T1000 (cell line): ENCODE measurements around the gene RGL3.
"Not testable (repeated sequence)": the region's sequence is repeated elsewhere in the genome, so short reads cannot be mapped to it uniquely, and the experiment has no call there.

Experiments used
- DNase-seq: peaks from one replicate; lab custom pipeline; 2025; ENCODE audit warnings: mixed read lengths; lab: John Stamatoyannopoulos, UW

The RGL3 gene

DNA sequence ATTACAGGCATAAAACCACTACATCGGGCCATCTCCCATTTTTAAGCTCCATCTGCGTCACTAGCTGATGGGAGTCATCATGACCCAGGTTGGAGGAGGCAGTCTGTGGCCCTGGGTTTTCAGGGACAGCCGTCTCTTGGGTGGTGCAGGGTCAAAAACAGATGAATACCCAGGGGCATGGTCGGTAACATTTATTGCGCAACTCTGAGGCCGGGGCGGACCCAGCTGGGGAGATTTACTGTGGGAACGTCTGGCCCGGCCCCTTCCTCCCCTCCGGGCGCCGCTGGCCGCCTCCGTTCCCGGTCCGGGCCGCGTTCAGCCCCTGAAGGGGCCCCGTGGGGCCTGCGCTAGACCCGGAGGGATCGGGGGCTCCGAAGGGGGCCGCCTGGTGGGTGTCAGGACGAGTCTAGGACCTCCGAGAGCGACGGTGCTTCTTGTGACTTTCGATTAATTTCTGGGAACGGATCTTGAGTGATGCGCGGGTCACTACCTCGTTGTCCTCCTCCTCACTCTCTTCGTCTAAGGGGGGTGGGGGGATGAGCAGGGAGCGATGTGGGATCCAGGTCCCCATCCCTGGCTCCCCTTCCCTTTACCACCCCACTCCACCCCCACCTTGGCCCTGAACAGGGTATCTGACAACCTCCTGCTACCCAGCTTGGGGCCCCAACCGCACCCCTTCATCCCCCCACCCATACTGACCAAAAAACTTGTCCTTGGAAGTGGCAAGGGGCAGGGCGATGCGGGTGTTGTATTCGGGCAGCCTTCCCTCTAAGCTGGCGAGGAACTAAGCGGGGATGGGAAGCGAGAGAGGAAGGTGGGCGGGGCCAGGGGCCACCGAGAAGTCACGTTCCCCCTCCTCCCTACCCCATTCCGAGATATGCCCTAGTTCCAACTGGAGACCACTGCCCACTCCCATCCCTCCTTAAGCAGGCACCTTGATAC is 1.6 kb upstream of the RGL3 start:
- DNase-seq = no peak

DNA sequence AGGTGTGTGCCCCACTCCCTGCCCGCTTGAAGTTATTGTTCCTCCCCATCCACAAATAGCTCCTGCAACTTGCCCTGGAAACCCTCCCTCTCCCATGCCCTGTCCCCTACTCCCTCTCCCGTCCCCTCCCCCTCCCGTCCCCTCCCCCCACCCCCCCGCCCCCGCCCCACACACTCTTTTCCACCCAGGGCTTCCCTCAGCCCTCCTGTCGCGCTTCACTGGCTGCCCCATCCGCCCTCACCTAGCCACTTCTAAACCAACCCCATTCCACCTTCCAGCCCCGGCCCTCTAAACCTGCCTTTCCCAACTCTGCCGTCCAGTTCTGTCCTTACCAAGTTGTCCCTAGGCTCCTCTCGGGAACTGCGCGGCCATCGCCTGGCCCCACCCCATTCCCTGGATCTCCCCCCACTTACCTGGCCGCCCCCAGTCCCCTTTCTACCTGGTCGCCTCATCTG is 993 bp downstream of the RGL3 start:
- DNase-seq = no peak

DNA sequence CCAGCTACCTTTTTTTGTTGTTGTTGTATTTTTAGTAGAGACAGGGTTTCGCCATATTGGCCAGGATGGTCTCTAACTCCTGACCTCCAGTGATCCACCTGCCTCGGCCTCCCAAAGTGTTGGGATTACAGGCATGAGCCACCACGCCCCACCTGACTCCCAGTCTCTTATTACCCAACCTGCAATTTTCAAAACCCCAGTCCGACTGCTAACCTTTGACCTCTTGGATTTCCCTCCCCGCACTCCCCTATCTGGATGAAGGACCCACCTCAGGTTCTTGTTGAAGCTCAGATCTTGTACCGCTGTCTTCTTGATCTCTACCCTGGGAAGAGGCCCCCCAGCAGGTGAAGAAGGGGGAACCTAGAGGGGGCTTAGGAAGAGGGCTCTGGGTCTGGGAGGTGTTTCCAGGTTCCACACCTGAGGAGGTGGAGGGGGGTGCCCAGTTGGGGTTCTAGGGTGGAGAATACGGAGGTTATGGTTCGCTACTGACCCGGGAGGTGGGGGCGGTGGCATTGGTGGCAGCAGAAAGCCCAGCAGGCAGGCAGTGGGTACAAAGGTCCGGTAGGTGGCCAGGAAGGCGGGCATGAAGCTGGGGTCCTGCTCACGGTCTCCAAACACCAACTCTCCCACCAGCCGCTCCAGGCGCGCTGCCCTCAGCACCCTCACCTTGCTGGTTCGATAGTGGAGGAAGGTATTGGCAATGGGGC is 2.6 kb downstream of the RGL3 start:
- DNase-seq = no peak

DNA sequence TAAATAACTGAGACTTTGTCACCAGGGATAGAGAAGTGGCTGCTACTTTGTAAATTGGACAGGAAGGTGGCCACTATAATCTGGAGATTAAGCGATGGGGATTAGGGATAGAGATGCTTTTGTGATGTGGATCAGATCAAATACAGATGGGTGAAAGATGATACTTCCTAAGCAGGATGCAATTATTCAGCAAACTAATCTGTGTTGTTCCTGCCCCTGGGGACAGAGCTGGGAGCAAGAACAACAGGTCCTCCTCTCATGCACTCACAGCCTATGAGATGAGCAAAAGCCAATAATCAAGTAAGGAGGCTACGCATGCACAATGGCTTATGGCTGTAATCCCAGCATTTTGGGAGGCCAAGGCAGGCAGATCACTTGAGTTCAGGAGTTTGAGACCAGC is 4.6 kb downstream of the RGL3 start:
- no peak for DNase-seq

DNA sequence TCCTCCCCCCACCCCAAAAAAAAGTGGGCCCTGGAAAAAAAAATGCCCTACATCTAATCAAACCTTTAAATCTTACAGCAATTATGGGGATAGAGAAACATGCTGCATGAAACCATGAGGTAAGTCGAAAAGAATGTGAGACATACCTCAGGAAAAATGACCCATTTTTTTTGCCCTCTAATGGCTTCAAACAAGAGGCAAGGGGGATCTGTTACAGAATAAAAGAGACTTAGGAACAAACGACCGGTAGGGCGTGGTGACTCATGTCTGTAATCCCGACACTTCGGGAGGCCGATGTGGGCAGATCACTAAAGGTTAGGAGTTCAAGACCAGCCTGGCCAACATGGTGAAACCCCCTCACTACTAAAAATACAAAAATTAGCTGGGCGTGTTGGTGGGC is 8.4 kb downstream of the RGL3 start:
- DNase-seq = no peak

DNA sequence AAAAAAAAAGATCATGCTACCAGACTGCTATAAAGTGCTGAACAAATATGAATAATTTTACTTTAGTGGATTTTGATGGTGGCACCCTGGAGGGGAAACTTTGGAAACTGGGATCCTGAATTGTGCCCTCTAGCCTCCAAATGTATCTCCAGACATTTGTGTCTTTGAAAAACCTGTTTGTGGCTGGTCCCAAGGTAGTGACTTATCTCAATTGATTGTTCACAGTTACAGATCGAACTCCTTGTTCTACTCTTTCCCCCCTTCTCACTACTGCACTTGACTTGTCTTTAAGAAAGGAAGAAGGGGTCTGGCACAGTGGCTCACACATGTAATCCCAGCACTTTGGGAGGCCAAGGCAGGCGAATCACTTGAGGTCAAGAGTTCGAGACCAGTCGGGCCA is 10.5 kb downstream of the RGL3 start:
- DNase-seq = no peak

DNA sequence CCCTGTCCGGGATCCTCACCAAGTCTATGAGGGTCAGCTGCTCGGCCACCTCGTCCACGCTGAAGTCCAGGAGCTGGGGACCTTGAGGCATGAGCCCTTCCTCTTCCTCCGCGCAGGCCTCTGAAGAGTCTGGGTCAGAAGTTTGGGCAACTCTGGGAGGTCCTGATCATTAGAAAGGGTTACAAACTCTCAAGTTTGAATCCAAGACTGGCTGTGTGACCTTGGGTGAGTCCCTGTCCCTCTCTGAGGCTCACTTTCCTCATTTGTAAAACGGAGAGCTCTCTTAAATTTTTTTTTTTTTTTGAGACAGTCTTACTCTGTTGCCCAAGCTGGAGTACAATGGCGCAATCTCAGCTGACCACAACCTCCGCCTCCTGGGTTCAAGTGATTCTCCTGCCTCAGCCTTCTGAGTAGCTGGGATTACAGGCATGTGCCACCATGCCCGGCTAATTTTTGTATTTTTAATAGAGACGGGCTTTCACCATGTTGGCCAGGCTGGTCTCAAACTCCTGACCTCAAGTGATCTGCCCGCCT is 12.3 kb downstream of the RGL3 start:
- not testable (repeated sequence) for DNase-seq

DNA sequence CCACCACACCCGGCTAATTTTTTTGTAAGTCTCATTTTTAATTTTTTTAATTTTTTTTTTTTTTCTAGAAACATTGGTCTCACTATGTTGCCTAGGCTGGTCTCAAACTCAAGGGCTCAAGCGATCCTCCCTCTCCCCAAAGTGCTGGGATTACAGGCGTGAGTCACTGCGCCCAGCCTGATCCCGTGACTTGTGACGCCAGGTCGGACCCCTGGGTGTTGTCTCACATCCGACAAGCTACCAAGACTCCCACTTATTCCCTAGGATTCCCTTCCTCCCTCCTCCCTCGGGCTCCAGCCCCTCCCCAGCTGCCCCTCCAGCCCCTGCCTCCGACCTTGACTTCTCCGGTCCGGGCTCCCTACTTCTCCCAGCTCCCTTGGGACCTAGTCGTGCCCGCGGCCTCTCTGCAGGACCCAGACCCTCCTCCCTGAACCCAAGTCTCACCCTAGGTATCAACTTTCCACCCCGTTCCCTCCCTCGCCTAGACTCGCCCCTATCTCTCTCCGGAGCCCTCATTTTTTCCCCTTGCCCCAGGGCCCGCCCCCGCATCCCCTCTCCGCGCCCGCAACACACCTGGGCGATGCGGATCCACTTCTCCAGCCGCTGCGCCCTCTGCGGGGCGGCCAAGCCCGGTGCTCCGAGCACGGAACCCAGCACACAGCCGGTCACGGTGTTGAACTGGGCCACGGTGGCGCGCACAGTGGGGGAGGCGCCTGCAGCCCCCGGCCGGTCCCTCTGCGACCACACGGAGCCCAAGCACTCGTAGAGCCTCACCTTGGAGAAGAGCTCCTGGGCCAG is 13.1 kb downstream of the RGL3 start:
- no peak for DNase-seq

DNA sequence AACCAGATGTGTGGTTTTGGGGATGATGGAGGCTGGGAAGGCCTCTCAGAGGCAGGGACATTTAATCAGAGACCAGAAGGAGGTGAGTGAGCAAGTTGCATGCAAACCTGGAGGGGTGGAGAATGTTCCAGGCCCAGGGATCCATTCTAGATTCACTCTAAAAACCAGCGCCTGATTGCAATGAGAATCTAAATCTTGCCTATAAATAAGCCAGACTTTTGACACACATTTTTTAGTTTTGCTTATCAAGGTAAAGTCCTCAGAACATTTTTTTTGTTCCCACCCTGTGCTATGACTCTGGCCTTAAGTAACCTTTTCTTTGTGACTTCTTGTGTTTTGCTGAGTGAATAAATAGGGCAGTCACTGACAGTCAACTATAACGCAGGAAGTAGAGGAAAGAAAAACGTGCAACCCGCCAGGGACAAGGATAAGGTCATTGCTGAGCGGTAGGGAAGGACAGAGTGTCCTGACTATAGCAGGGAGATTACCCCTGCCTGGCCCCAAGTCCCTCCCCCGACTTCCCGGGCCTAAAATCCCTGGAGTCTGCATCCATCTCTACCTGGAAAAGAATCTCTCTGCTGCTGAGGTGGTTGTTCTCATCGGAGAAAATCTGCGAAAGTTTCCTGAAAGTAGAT is 14.4 kb downstream of the RGL3 start:
- DNase-seq = no peak

DNA sequence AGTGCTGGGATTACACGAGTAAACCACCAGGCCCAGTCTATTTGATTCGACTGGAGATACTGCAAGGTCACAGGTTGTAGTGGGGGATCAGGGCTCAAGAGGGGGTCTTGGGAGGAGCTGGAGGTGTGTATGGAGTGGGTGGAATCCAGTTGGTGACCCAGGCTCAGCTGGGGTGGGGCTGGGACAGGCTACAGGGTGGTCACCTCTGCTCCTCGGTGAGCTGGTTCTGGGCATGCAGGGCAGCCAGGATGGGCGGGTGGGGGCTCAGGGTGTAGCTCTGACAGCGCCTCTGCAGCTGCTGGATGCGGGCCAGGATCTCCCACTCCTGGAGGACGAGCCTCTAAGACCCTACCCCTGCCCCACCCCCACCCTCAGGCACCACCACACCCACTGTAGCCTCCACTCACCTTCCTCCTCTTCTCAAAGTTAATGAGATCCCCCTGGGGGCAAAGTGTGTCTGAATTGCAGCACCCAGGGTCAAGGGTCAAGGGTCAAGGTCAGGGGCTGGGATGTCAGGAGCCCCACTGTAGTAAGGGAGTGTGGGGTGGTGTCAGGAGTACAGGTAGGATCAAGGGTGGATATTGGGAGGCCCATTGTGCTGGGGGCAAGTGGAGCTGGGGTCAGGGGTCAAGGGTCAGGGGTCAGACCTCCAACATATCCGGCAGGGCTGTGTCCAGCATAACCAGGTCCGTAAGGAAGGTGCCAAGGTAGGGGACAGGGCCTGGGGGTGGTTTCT is 17.1 kb downstream of the RGL3 start:
- no peak for DNase-seq

DNA sequence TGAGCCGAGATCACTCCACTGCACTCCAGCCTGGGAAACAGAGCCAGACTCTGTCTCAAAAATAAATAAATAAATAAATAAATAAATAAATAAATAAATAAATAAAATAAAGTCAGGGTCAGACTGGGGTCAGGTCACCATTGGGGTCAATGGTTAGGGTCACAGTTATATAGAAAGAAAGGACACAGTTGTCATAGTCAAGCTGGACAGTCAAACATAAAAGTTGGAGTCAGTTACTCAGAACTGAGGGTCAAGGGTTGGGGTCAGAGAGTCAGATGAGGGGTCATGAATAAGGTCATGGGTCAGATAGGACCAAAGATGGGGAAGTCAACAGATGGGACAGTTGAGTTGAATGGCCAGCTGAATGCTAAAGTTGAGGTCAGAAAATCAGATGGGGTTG is 18.3 kb downstream of the RGL3 start:
- no peak for DNase-seq

DNA sequence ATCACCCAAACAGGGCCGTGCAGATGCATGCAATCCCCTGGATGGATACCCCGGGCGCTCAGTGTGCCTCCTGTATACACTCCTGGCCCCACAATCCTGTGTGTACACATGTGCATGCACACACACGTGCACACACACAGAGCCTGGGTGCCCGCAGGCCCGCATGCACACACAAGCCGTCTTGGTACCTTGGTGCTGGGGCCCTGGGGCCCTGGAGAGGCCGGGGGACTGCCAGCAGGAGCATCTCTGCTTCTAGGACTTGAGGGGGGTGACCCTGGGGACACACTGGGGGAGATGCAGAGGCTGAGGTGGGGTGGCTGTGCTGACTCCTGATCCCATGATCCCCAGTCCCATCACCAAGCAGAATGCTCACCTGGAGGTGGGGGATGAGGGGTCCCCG is 19.4 kb downstream of the RGL3 start:
- no peak for DNase-seq

DNA sequence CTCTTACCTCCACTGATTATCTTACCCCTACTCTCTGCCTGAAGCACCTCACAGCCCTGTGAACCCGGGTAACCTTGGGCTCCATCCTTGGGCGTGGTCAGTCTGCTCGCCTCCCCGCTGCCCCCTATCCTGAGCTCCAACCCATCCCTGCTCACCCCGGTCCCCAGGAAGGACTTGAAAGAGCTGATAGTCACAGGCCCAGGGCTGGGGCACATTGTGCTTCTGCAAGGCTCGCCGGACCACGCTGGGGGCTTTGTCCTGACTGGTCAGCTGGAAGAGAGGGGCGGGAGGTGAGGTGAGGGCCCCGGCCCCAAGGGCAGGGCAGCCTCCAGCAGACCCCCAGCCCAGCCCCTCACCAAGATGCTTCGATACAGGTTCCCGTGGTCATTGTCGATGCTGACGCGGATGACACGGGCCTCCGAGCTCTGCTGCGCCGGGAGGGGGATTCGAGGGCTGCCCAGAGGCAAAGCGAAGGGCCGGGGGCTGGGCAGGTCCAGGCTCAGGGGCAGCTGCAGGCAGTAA is 22.0 kb downstream of the RGL3 start:
- no peak for DNase-seq

DNA sequence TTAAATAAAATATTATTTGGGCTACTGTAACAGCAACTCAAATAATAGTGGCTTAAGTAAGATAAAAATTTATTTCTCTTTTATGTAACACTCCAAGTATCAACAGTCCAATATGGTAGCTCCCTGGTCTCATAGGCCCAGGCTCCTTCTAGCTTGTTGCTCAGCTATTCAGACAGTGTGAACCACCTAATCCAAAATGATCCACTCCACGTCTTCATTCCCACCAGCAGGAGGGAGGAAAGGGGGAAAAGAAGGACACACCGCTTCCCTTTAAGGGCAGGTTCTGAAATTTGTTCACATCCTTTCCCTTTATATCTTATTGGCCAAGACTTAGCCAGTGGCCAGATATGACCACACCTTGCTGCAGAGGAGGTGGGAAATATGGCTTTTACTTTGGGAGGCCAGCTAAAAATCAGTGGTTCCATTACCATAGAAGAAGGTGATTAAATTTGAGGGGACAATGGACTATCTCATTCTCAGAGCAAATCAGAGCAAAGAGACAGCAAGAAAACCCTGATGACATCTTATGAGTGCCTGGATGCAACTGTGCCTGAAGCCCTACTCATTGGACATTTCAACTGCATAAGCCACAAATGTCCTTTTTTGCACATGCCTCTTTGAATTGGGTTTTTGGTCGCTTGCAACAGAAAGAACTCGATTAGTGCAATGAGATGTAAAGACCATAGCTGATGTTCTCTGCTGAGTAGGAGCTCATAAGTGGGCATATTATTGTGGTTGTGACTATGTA is 28.0 kb downstream of the RGL3 start:
- DNase-seq = no peak

DNA sequence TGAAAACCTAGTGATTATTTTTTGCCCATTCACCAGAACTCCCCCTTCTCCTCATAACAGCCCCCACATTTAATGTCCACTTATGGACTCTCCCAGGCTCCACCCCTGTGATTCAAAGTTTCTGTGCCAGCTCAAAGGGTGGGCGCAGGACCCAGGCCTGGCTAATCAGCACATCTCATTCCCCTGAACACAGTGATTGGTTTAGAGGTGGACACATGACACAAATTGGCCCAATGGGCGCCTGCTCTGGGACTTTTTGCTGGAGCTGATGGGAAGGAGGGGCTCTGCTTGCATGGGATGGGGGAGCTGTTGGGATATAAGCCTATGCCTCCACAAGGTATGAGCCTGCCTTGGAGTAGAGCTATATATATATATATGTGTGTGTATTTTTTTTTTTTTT is 28.8 kb downstream of the RGL3 start:
- DNase-seq = no peak

DNA sequence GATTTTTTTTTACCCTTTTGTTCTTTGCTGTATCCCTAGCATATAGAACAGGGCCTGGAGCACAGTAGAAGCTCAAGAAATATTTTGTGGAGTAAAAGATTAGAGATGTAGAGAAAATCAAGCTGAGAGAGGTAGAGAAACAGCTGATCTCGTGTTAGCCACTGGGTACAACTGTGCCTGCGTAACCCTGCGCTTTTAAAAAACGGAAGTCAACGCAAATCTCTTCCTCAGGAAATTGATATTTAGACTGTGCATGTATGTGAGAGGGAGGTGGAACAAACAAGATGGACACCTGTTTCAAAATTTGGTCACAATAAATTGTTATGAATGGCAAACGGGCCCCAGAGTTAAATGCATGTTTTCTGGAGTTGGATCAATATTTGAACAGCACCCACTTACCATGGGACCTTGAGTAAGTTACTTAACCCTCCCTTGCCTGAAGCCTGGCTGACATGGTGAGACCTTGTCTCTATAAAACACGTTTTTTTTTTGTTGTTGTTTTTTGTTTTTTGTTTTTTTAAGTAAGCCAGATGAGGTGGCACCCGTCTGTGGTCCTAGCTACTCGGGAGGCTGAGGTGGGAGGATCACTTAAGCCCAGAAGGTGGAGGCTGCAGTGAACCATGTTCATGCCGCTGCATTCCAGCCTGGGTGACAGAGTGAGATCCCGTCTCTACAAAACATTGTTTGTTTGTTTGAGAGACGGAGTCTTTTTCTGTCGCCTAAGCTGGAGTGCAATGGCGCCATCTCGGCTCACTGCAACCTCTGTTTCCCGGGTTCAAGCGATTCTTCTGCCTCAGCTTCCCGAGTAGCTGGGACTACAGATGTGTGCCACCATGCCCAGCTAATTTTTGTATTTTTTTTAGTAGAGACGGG is 31.7 kb downstream of the RGL3 start:
- DNase-seq = no peak

DNA sequence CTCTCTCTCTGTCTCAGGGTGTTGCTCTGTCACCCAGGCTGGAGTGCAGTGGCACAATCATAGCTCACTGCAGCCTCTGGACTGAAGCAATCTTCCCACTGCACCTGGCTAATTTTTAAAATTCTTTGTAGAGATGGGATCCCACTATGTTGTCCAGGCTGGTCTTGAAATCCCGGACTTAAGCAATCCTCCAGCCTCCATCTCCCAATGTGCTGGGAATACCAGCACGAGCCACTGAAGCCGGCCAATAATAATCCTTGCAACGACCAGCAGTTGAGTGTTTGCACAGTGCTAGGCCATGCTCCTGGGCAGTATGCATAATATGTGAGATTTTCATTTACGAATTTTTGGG is 34.4 kb downstream of the RGL3 start:
- DNase-seq = no peak

DNA sequence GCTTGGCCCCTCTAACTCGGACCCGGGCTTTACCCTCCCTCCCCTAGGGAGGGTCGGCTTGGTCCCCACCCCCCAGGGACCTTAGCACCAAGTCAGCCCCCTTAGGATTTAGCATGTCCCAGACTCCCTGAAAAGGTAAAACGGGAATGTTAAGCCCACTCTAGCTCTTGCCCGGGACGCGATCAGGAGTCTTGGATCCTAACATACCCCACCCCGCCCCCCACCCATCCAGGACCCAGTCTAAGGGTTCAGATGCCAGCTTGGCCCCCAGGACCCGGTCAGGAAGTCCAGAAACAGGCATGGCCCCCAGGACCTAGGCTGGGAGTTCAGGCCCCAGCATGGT is 35.4 kb downstream of the RGL3 start:
- no peak for DNase-seq
